ENCODE data around the gene RIIAD1. TPM values are rescaled to one million over a fixed set of nuclear protein-coding genes. Genes with fewer than 3 reads are reported as not detected.
A peak's percentile ranks its signal among the peaks of the same experiment; 100 is the strongest.
"Not testable (repeated sequence)": the region's sequence is repeated elsewhere in the genome, so short reads cannot be mapped to it uniquely, and the experiment has no call there.

Gene RIIAD1
- total and polyA plus RNA-seq, 8 donors, result 0.56 to 7.5 (median 0.68) TPM; not detected in 2

- TF ChIP-seq, protein P1, sequence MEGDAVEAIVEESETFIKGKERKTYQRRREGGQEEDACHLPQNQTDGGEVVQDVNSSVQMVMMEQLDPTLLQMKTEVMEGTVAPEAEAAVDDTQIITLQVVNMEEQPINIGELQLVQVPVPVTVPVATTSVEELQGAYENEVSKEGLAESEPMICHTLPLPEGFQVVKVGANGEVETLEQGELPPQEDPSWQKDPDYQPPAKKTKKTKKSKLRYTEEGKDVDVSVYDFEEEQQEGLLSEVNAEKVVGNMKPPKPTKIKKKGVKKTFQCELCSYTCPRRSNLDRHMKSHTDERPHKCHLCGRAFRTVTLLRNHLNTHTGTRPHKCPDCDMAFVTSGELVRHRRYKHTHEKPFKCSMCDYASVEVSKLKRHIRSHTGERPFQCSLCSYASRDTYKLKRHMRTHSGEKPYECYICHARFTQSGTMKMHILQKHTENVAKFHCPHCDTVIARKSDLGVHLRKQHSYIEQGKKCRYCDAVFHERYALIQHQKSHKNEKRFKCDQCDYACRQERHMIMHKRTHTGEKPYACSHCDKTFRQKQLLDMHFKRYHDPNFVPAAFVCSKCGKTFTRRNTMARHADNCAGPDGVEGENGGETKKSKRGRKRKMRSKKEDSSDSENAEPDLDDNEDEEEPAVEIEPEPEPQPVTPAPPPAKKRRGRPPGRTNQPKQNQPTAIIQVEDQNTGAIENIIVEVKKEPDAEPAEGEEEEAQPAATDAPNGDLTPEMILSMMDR (IDR thresholded peaks at IDR 0.05), result no peak
- no peak for FAIRE-seq
- peak overlapping the region in 2 of 4 donors; percentile 39 to 83 for H3K27ac ChIP-seq
- peak in 3 of 4 donors; percentile 17 to 59 (median 26) for ATAC-seq
- no peak overlapping the region for H3K4me3 ChIP-seq
- peaks cover 10 to 21% (median 11%) of the 10 kb centered on the region in 3 donors for H3K4me1 ChIP-seq
- DNase-seq, result peak in 1 of 6 donors; percentile 4
- no peaks in the 10 kb centered on the region for H3K9me3 ChIP-seq
- intact Hi-C loops (cut with DNase I), result no loop called here
- no peaks in the 10 kb centered on the region for H3K27me3 ChIP-seq
- no peaks in the 10 kb centered on the region for H3K36me3 ChIP-seq
- WGBS, 2 donors, result 58 to 63% methylated on average over 19 of the region's 19 CpGs
These were observed 7.1 kb downstream of the RIIAD1 start for GRCh38 chr1:151728151-151729054.

DNA sequence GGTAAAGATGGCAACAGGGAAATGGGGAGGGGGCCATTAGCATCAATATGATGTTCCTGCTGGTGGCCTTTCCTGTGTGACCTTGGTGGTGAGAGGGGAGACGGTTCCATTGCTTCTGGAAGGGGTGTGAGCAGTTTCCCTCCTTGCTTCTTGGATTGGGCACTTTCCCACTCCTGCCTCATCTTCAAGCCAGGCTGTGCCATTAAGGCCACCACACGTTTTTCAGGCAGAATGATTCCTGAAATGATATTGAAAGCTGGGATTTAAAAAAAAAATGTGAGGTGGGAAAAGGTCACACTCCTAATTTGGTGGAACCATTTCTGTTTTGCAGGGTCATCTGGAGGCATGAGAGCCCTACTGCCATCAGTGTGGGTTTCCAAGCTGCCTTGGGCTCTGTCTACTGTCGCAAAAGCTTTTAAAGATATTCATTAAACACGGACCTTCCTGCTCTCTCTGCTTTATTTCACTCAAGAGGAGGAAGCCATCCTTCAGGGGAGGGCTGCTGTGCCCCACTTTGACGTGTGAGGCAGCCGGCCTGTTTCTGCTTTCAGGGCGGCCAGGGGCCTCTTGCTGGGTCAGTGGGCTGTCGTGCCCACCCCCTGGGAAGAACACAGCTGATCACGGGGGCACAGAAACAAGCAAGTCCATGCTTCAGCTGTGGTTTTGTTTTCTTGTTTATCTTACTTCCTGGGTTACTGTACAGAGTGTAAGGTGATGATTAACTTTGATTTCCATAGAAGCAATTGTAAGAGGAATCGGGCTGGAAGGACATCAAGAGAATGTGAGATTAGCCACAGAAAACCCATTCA, 8.0 kb downstream of the RIIAD1 start:
- TF ChIP-seq, protein P1 (IDR thresholded peaks at IDR 0.05), result no peak
- DNase-seq (peak in 1 of 6 donors; percentile 13), ATAC-seq (peak; percentile 83 to 92 (median 88)), FAIRE-seq (no peak)
- H3K9me3 ChIP-seq, result no peaks in the 10 kb centered on the region
- 29 to 33% methylated on average over 10 of the region's 10 CpGs for WGBS, 2 donors
- intact Hi-C loops (cut with DNase I), result no loop called here
- H3K4me1 ChIP-seq, result peaks cover 10 to 21% (median 11%) of the 10 kb centered on the region in 3 donors
- no peaks in the 10 kb centered on the region for H3K36me3 ChIP-seq
- H3K4me3 ChIP-seq, result no peak overlapping the region
- H3K27me3 ChIP-seq, result no peaks in the 10 kb centered on the region
- peak overlapping the region; percentile 39 to 83 (median 78) for H3K27ac ChIP-seq

- FAIRE-seq, result no peak
- 68 to 70% methylated on average over 4 of the region's 4 CpGs for WGBS, 2 donors
- Histone ChIP-seq H3K27me3 (no peaks in the 10 kb centered on the region), H3K9me3 (no peaks in the 10 kb centered on the region), H3K4me3 (no peak overlapping the region), H3K36me3 (no peaks in the 10 kb centered on the region), H3K4me1 (peaks cover 10 to 21% (median 11%) of the 10 kb centered on the region in 3 donors), H3K27ac (peak overlapping the region in 3 of 4 donors; percentile 78 to 83 (median 78))
- ATAC-seq, result peak in 3 of 4 donors; percentile 19 to 42 (median 25)
- TF ChIP-seq, protein P1 (IDR thresholded peaks at IDR 0.05), result no peak
- intact Hi-C loops (cut with DNase I), result loop anchor here in 1 of 3 donors (10.0 kb wide), 1 partner anchor 135 kb away; no protein-coding TSS in a partner anchor
- peak in 1 of 6 donors; percentile 2 for DNase-seq
These were observed 8.6 kb downstream of the RIIAD1 start for GRCh38 chr1:151729966-151730291.

DNA sequence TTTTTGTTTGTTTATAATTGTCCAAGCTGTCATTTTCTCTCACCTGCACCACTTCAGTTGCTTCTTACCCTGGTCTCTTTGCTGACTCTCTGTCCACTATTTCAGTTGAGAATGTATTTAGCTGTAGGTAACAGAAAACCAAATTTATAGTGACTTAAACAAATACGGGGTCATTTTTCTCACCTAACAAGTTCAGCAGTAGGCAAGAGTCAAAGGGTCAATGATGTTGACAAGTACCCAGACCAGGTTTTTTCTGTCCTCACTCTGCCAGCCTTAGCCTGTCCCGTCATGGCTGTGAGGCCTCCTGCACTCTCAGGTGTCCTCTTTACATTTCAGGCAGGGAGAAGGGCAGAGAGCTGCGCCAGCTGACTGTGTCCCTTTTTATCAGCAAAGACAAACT, 11.8 kb downstream of the RIIAD1 start:
- H3K27ac ChIP-seq, result no peak overlapping the region
- H3K4me3 ChIP-seq, result no peak overlapping the region
- WGBS, 2 donors, result 63 to 70% methylated on average over 3 of the region's 3 CpGs
- no peak for ATAC-seq
- H3K9me3 ChIP-seq, result no peaks in the 10 kb centered on the region
- DNase-seq, result no peak
- no peaks in the 10 kb centered on the region for H3K27me3 ChIP-seq
- no peak for FAIRE-seq
- no peaks in the 10 kb centered on the region for H3K36me3 ChIP-seq
- peaks cover 10 to 21% (median 11%) of the 10 kb centered on the region in 3 donors for H3K4me1 ChIP-seq
- intact Hi-C loops (cut with DNase I), result loop anchor here in 1 of 3 donors (10.0 kb wide), 1 partner anchor 138 kb away; no protein-coding TSS in a partner anchor
- TF ChIP-seq, protein P1 (IDR thresholded peaks at IDR 0.05), result no peak

DNA sequence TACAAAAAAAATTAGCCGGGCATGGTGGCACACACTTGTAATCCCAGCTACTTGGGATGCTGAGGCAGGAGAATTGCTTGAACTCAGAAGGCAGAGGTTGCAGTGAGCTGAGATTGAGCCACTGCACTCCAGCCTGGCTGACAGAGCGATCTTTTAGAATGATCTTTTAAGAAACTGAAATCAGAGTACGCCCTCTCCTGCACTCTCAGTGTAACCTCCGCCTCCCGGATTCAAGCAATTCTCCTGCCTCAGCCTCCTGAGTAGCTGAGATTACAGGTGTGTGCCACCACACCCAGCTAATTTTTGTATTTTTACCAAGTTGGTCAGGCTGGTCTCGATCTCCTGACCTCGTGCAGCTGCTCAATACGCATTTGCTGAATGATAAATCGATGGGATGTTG, 12.7 kb downstream of the RIIAD1 start:
- not testable (repeated sequence) for ATAC-seq
- WGBS, 2 donors, result 86 to 91% methylated on average over 9 of the region's 9 CpGs

More for the DNA sequence above, 12.7 kb downstream of the RIIAD1 start:
- not testable (repeated sequence) for H3K27me3 ChIP-seq, H3K4me3 ChIP-seq, H3K9me3 ChIP-seq, DNase-seq, H3K27ac ChIP-seq, H3K36me3 ChIP-seq, FAIRE-seq
- intact Hi-C loops (cut with DNase I), result loop anchor here in 2 of 3 donors (2.0 to 10.0 kb wide), 2 partner anchors 139 kb away; no protein-coding TSS in a partner anchor
- peaks cover 6 to 17% (median 11%) of the 10 kb centered on the region in 3 donors for H3K4me1 ChIP-seq
